KMS-11 (cell line): ENCODE results near the gene CAPN14.

Experiments used
- H2AFZ ChIP-seq: fragments of 200-600 bp; sonication (generic); 2 replicates; pipeline ENCODE4 v1.6.1; 2016; ENCODE audit warnings: antibody characterized with exemption, mixed run types, low read depth
- H3K27ac ChIP-seq: fragments of 200-600 bp; sonication (generic); 2 replicates; pipeline ENCODE4 v1.6.1; 2016; ENCODE audit warnings: mild to moderate bottlenecking, mixed run types
- H3K27me3 ChIP-seq: fragments of 200-600 bp; sonication (generic); 2 replicates; pipeline ENCODE4 v1.6.1; 2017; ENCODE audit warnings: mild to moderate bottlenecking, low read depth, mixed run types, moderate library complexity; ENCODE audit not compliant: insufficient read depth
- H3K36me3 ChIP-seq: fragments of 200-600 bp; sonication (generic); 2 replicates; pipeline ENCODE4 v1.6.1; 2017; ENCODE audit warnings: mild to moderate bottlenecking, mixed run types; ENCODE audit not compliant: insufficient read depth
- H3K4me1 ChIP-seq: fragments of 200-600 bp; sonication (generic); 2 replicates; pipeline ENCODE4 v1.6.1; 2016; ENCODE audit warnings: mild to moderate bottlenecking, low read depth, mixed run types; ENCODE audit not compliant: poor library complexity, severe bottlenecking
- H3K4me2 ChIP-seq: fragments of 200-600 bp; sonication (generic); 2 replicates; pipeline ENCODE4 v1.7.0; 2016; ENCODE audit warnings: mild to moderate bottlenecking, mixed run types
- H3K4me3 ChIP-seq: fragments of 200-600 bp; sonication (generic); IDR thresholded peaks from 2 replicates; pipeline ENCODE4 v1.6.1; 2017; ENCODE audit warnings: low read depth, low read length, mixed read lengths; ENCODE audit not compliant: insufficient read depth
- H3K79me2 ChIP-seq: fragments of 200-600 bp; sonication (generic); 2 replicates; pipeline ENCODE4 v1.6.1; 2016; ENCODE audit warnings: low read depth, mixed run types; ENCODE audit not compliant: insufficient read depth
- H3K9ac ChIP-seq: fragments of 200-600 bp; sonication (generic); 2 replicates; pipeline ENCODE4 v1.6.1; 2016; ENCODE audit warnings: mild to moderate bottlenecking, mixed run types
- H4K20me1 ChIP-seq: fragments of 200-600 bp; sonication (generic); 2 replicates; pipeline ENCODE4 v1.6.1; 2016; ENCODE audit warnings: mild to moderate bottlenecking, mixed run types; ENCODE audit not compliant: insufficient read depth
- CTCF ChIP-seq: fragments of 200-600 bp; sonication (generic); conservative IDR thresholded peaks from 2 replicates; pipeline ENCODE4 v1.6.1; 2017; ENCODE audit warnings: low read depth, mild to moderate bottlenecking, antibody characterized with exemption, low read length, moderate library complexity, mixed read lengths

The CAPN14 gene

GRCh38 chr2:31255911-31256571 is 38.7 kb upstream of the CAPN14 start:
- no peak for TF ChIP-seq CTCF
- Histone ChIP-seq H3K27ac (no peak overlapping the region), H3K4me1 (peaks cover 13% of the 10 kb centered on the region), H3K9ac (no peak overlapping the region), H3K79me2 (no peaks in the 10 kb centered on the region), H3K4me2 (no peak overlapping the region), H4K20me1 (no peaks in the 10 kb centered on the region), H3K4me3 (no peak overlapping the region), H2AFZ (no peak overlapping the region; the same call in 1 of the 2 replicates), H3K27me3 (no peaks in the 10 kb centered on the region), H3K36me3 (no peaks in the 10 kb centered on the region)

GRCh38 chr2:31254237-31255203 is 37.2 kb upstream of the CAPN14 start:
- Histone ChIP-seq H3K79me2 (no peaks in the 10 kb centered on the region), H3K36me3 (no peaks in the 10 kb centered on the region), H3K4me1 (peaks cover 13% of the 10 kb centered on the region), H3K27ac (no peak overlapping the region), H3K4me3 (no peak overlapping the region), H3K9ac (no peak overlapping the region), H4K20me1 (no peaks in the 10 kb centered on the region), H3K4me2 (no peak overlapping the region), H3K27me3 (no peaks in the 10 kb centered on the region), H2AFZ (no peak overlapping the region)
- no peak for TF ChIP-seq CTCF

GRCh38 chr2:31253356-31254131 is 36.2 kb upstream of the CAPN14 start:
- Histone ChIP-seq H3K27me3 (no peaks in the 10 kb centered on the region), H3K4me3 (no peak overlapping the region), H3K79me2 (no peaks in the 10 kb centered on the region), H2AFZ (no peak overlapping the region), H3K9ac (no peak overlapping the region), H4K20me1 (no peaks in the 10 kb centered on the region), H3K4me1 (peaks cover 13% of the 10 kb centered on the region), H3K4me2 (no peak overlapping the region), H3K36me3 (no peaks in the 10 kb centered on the region), H3K27ac (no peak overlapping the region)
- no peak for TF ChIP-seq CTCF

- Histone ChIP-seq H3K79me2 (no peaks in the 10 kb centered on the region), H3K36me3 (no peaks in the 10 kb centered on the region), H3K4me3 (no peak overlapping the region), H3K9ac (no peak overlapping the region), H3K4me1 (peaks cover 11% of the 10 kb centered on the region), H4K20me1 (no peaks in the 10 kb centered on the region), H2AFZ (no peak overlapping the region), H3K27me3 (no peaks in the 10 kb centered on the region), H3K27ac (no peak overlapping the region), H3K4me2 (no peak overlapping the region)
- TF ChIP-seq CTCF: no peak
These were observed 34.5 kb upstream of the CAPN14 start for GRCh38 chr2:31251851-31252250.
